Upper lobe of left lung (tissue), 4 donors: ENCODE measurements around the gene PKD2.

Experiments used
- EP300 ChIP-seq, 4 donors: sonication (generic); formaldehyde crosslinking; IDR thresholded peaks; one replicate each; pipeline ENCODE4 v1.5.1; 2017; ENCODE audit warnings: antibody characterized with exemption in 4 of 4, control low read depth in 2 of 4
- POLR2A ChIP-seq, 4 donors: fragments of 450-650 bp; IDR thresholded peaks; one replicate each; pipeline ENCODE4 v1.5.1; 2016 to 2017; ENCODE audit warnings: antibody characterized with exemption in 4 of 4, mild to moderate bottlenecking in 2 of 4
- POLR2AphosphoS5 ChIP-seq, 2 donors: sonication (generic); formaldehyde crosslinking; IDR thresholded peaks; one replicate each; pipeline ENCODE4 v1.5.1; 2017; ENCODE audit warnings: antibody characterized with exemption in 2 of 2
- TF ChIP-seq, protein P1 (sequence below), 6 experiments: fragments of 450-650 bp in 4 of 6; fragments of 200-600 bp in 2 of 6; sonication (generic) in 2 of 6; IDR thresholded peaks; one replicate each; pipeline ENCODE4 v1.5.1; 2016 to 2019; ENCODE audit warnings: antibody characterized with exemption in 6 of 6

DNA sequence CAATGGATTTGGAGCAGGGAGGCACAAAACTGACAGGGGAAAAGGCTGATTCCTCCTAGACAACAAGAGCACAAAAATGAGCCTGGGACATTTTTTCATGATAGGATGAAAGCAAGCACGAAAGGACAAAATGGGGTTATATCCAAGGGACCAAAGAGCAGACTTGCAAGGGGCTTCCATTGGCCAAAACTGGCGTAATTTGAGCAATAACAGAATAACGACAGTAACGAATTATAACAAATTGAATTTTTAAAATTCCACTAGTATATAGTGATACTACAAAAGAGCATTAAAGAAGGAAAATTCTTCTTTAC lies 21.6 kb upstream of the PKD2 start:
- TF ChIP-seq, protein P1, sequence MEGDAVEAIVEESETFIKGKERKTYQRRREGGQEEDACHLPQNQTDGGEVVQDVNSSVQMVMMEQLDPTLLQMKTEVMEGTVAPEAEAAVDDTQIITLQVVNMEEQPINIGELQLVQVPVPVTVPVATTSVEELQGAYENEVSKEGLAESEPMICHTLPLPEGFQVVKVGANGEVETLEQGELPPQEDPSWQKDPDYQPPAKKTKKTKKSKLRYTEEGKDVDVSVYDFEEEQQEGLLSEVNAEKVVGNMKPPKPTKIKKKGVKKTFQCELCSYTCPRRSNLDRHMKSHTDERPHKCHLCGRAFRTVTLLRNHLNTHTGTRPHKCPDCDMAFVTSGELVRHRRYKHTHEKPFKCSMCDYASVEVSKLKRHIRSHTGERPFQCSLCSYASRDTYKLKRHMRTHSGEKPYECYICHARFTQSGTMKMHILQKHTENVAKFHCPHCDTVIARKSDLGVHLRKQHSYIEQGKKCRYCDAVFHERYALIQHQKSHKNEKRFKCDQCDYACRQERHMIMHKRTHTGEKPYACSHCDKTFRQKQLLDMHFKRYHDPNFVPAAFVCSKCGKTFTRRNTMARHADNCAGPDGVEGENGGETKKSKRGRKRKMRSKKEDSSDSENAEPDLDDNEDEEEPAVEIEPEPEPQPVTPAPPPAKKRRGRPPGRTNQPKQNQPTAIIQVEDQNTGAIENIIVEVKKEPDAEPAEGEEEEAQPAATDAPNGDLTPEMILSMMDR (IDR thresholded peaks at IDR 0.05): no peak
- TF ChIP-seq EP300 (IDR thresholded peaks at IDR 0.05): no peak
- no peak for TF ChIP-seq POLR2A (IDR thresholded peaks at IDR 0.05)
- no peak for TF ChIP-seq POLR2AphosphoS5 (IDR thresholded peaks at IDR 0.05)
